NK-92 (cell line): ENCODE results near the gene PARVB.

Experiments
- DNase-seq: peaks from one replicate; lab custom pipeline; 2025; ENCODE audit not compliant: unreplicated experiment; lab: John Stamatoyannopoulos, UW

The PARVB gene

GRCh38 chr22:44026630-44027511 is 2.8 kb downstream of the PARVB start:
- no peak for DNase-seq

GRCh38 chr22:44028091-44028490 is 4.0 kb downstream of the PARVB start:
- DNase-seq: no peak

- no peak for DNase-seq
These were observed 5.0 kb downstream of the PARVB start for GRCh38 chr22:44029069-44029468.

GRCh38 chr22:44030051-44030701 is 6.1 kb downstream of the PARVB start:
- no peak for DNase-seq

GRCh38 chr22:44030702-44031082 is 6.6 kb downstream of the PARVB start:
- DNase-seq: no peak

- DNase-seq: no peak
These were observed 7.3 kb downstream of the PARVB start for GRCh38 chr22:44031158-44031952.

GRCh38 chr22:44032126-44032730 is 8.1 kb downstream of the PARVB start:
- no peak for DNase-seq

GRCh38 chr22:44033287-44033686 is 9.2 kb downstream of the PARVB start:
- no peak for DNase-seq

- no peak for DNase-seq
These were observed 9.6 kb downstream of the PARVB start for GRCh38 chr22:44033694-44034093.

GRCh38 chr22:44037519-44038375 is 13.6 kb downstream of the PARVB start:
- no peak for DNase-seq

- DNase-seq: no peak
These were observed 15.6 kb downstream of the PARVB start for GRCh38 chr22:44039566-44040171.

- no peak for DNase-seq
These were observed 18.4 kb downstream of the PARVB start for GRCh38 chr22:44042249-44043218.

- no peak for DNase-seq
These were observed 21.0 kb downstream of the PARVB start for GRCh38 chr22:44045145-44045544.

- no peak for DNase-seq
These were observed 22.5 kb downstream of the PARVB start for GRCh38 chr22:44046485-44047141.

GRCh38 chr22:44047891-44048301 is 23.8 kb downstream of the PARVB start:
- DNase-seq: no peak

GRCh38 chr22:44049486-44050231 is 25.6 kb downstream of the PARVB start:
- no peak for DNase-seq

- DNase-seq: no peak
These were observed 26.8 kb downstream of the PARVB start for GRCh38 chr22:44050766-44051355.
